Bronchial epithelial cell (primary cell): ENCODE measurements around the gene BSG. TPM values are rescaled to one million over a fixed set of nuclear protein-coding genes. Genes with fewer than 3 reads are reported as not detected.

Experiments used
- DNase-seq: peaks from one replicate; pipeline ENCODE4 v3.0.0-alpha.2; 2010; ENCODE audit warnings: low read depth
- FAIRE-seq: peaks from 2 replicates; lab custom pipeline; 2011; peaks lifted over from hg19 to GRCh38; lab: Jason Lieb, UNC
- H3K27me3 ChIP-seq: 2 replicates; pipeline ENCODE4 v1.5.1; 2011; ENCODE audit warnings: low read length; ENCODE audit not compliant: control insufficient read depth, insufficient read depth
- H3K36me3 ChIP-seq: 2 replicates; pipeline ENCODE4 v1.5.1; 2011; ENCODE audit warnings: low read length; ENCODE audit not compliant: control insufficient read depth, insufficient read depth
- H3K4me3 ChIP-seq: 2 replicates; pipeline ENCODE4 v1.5.1; 2011; ENCODE audit warnings: mild to moderate bottlenecking, low read depth, low read length, control low read depth
- CTCF ChIP-seq: IDR thresholded peaks from 2 replicates; pipeline ENCODE4 v1.5.1; 2011; ENCODE audit warnings: mild to moderate bottlenecking, moderate library complexity, low read length, control low read depth, inconsistent platforms; ENCODE audit not compliant: insufficient read depth, severe bottlenecking
- total RNA-seq: library from RNA; depleted of rRNA; stranded (reverse); fragments of >200 nt; gene quantifications from 2 replicates; pipeline ENCODE4 v1.2.1, GENCODE V29; 2014

The BSG gene
- total RNA-seq, 1 donor from 2014 or later: 369 TPM

- Histone ChIP-seq H3K4me3 (no peak overlapping the region), H3K27me3 (no peaks in the 10 kb centered on the region), H3K36me3 (no peaks in the 10 kb centered on the region)
- no peak for FAIRE-seq
- DNase-seq: no peak
- TF ChIP-seq CTCF: no peak
Measured at GRCh38 chr19:608155-609003, 36.0 kb downstream of the BSG start.

GRCh38 chr19:609004-609346 is 36.6 kb downstream of the BSG start:
- no peak for DNase-seq
- FAIRE-seq: no peak
- no peaks in the 10 kb centered on the region for H3K36me3 ChIP-seq
- H3K4me3 ChIP-seq: no peak overlapping the region
- H3K27me3 ChIP-seq: no peaks in the 10 kb centered on the region
- no peak for TF ChIP-seq CTCF

GRCh38 chr19:610071-610800 is 37.8 kb downstream of the BSG start:
- FAIRE-seq (no peak), DNase-seq (no peak)
- Histone ChIP-seq H3K4me3 (no peak overlapping the region), H3K36me3 (no peaks in the 10 kb centered on the region), H3K27me3 (no peaks in the 10 kb centered on the region)
- TF ChIP-seq CTCF: no peak

GRCh38 chr19:610801-611480 is 38.5 kb downstream of the BSG start:
- DNase-seq (no peak), FAIRE-seq (no peak)
- Histone ChIP-seq H3K27me3 (no peaks in the 10 kb centered on the region), H3K36me3 (no peaks in the 10 kb centered on the region), H3K4me3 (no peak overlapping the region)
- no peak for TF ChIP-seq CTCF

GRCh38 chr19:611481-611868 is 39.1 kb downstream of the BSG start:
- DNase-seq: peak; percentile 39
- TF ChIP-seq CTCF: no peak
- Histone ChIP-seq H3K36me3 (no peaks in the 10 kb centered on the region), H3K4me3 (no peak overlapping the region), H3K27me3 (no peaks in the 10 kb centered on the region)
- no peak for FAIRE-seq
